SK-N-MC (cell line): Measurements from ENCODE around the gene PLXNC1.

Experiments
- EZH2 ChIP-seq: fragments of 200-600 bp; sonication (generic); IDR thresholded peaks from one replicate; pipeline ENCODE4 v1.6.1; 2017; ENCODE audit warnings: antibody characterized with exemption
- POLR2AphosphoS5 ChIP-seq: IDR thresholded peaks from 2 replicates; pipeline ENCODE4 v1.6.1; 2012; ENCODE audit warnings: mild to moderate bottlenecking, low read depth, low read length, borderline replicate concordance

DNA sequence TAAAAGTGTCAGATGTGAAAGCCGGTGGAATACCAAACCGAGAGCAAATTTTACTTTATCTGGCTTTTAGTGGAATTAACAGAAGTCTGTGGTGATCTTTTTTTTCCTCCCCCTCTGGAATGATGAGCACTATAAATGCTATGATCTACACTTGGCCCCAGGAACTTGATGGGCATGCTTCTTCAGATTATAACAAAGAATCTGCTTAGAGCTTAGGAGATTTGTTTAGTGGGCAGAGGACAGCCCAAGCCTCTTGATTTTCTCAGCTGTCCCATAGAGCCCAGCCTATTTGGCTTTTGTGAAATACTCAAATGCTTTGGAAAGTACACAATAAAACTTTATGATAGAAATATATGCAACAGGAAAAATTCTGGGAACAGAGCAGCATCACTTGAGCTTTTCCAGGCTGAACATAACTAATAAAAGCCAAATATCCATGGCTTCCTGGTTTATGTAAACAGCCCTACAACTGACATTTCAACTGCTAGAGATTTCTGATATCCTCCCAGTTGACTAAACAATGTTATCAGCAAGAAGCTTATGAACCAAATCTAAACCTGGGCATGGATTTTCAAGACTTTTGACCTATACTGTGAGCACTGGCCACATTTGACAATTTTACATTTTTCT lies 149.6 kb downstream of the PLXNC1 start:
- no peak for TF ChIP-seq POLR2AphosphoS5
- no peak for TF ChIP-seq EZH2
